GM21723 (cell line): ENCODE results near the gene TTC4.

Experiments used
- ATAC-seq: cut with Tn5 transposase; IDR thresholded peaks from one replicate; pipeline ENCODE4 v1.9.1; 2021; ENCODE audit warnings: mild to moderate bottlenecking, moderate library complexity; ENCODE audit not compliant: unreplicated experiment

Gene TTC4

GRCh38 chr1:54701996-54702395 lies 13.7 kb upstream of the TTC4 start:
- ATAC-seq: no peak

DNA sequence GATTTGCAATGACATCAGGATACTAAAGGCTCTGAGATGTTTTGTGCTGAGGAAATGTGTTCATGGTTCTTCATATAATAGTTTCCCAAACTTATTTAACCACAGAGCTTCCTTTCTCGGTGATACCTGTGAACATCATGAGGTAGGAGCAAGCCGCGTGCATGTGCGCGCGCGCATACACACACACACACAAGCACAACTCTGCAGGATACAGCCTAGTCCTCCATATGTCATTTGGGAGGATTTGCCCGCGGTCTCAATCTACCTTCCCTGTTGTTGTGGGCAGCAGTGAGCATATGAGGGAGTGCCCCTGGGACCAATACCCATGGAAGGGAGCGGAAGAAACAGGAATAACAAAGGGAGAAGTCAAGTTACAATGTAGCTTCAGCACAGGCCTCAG lies 12.2 kb upstream of the TTC4 start:
- no peak for ATAC-seq

- no peak for ATAC-seq
Measured at GRCh38 chr1:54705153-54705552, 10.5 kb upstream of the TTC4 start.

- no peak for ATAC-seq
Measured at GRCh38 chr1:54706419-54706818, 9.2 kb upstream of the TTC4 start.

DNA sequence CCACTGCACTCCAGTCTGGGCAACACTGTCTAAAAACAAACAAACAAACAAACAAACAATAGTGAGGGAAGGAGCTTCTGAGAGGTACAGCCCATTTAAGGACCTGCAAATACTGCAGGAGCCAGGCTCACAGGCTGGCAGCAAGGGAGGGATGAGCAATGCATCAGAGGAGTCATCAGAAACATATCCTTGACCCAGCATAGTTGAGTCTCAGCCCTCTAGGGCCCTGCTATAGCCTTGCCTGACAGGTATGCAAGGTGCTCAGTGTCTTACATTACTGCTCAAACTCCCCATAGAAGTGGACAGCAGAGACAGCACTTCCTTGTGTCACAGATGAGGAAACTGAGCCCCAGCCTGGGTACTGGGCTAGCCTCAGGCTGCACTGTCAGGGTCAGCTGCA lies 7.3 kb upstream of the TTC4 start:
- no peak for ATAC-seq

GRCh38 chr1:54709547-54710292 lies 5.9 kb upstream of the TTC4 start:
- no peak for ATAC-seq

DNA sequence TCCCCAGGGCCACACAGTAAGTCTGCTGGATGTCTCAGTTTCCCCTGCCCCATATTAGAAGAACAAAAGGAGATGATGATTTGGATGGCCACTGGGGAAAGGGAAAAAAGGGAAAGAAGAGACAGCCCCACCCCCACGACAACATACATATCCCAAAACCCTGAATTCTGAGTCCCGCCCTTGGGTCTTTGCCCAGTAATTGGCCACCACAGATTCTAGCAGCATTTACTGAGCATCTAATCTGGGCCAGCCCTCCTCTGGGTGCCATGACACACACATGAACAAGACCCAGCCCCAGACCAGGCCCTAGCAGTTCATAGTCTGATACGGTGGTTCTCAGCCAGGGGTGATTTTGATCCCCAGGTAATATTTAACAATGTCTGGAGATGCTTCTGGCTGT lies 5.2 kb upstream of the TTC4 start:
- no peak for ATAC-seq

GRCh38 chr1:54710841-54711240 lies 4.8 kb upstream of the TTC4 start:
- ATAC-seq: no peak

DNA sequence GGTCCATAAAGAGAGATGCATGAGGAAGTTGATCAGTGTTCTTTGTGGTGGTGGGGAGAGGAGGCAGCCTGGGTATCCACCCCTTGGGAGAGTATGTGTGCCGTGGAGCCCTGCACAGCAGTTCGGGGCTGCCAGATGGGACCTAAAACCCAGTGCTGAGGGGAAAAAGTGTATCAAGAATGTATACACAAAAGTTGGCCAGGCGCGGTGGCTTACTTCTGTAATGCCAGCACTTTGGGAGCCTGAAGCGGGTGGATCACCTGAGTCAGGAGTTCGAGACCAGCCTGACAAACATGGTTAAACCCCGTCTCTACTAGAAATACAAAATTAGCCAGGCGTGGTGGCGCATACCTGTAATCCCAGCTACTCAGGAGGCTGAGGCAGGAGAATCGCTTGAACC lies 4.1 kb upstream of the TTC4 start:
- no peak for ATAC-seq

GRCh38 chr1:54714881-54715492 lies 674 bp upstream of the TTC4 start:
- ATAC-seq: no peak

GRCh38 chr1:54716299-54717047 lies 812 bp downstream of the TTC4 start:
- no peak for ATAC-seq

DNA sequence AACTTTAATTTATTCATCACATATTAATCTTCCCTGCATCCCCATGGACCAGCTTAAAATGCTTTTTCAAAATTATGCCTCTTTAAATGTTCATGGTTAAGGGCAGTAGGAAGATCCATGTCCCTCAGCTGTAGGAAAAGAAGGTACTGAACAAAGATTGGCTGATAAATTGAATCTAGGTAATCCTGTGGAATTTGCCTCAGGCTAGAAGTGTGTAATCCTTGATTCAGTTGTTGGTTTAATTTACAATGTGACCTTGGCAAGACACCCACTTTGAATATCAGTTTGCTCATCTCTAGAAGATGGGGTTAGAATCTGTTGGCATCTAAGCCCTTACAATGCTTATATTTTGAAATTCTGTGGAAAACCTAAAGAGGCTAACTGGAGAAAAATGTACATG lies 6.1 kb downstream of the TTC4 start:
- no peak for ATAC-seq

DNA sequence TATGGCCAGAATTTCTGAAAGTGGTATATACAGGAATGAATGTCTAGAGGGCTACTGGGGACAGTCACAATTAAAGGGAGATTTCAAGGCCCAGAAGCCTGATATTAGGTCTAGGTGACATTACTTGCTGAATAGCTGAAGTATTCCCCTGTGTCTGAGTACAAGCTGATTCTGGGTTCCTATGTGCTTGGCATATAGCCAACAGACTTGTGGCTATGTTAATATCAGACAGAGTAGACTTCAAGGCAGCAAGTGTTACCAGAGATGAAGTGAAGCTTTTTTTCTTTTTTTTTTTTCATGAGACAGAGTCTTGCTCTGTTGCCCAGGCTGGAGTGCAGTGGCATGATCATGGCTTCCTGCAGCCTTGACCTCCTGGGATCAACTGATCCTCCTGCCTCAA lies 8.3 kb downstream of the TTC4 start:
- ATAC-seq: no peak

- ATAC-seq: no peak
Measured at GRCh38 chr1:54724771-54725170, 9.1 kb downstream of the TTC4 start.

DNA sequence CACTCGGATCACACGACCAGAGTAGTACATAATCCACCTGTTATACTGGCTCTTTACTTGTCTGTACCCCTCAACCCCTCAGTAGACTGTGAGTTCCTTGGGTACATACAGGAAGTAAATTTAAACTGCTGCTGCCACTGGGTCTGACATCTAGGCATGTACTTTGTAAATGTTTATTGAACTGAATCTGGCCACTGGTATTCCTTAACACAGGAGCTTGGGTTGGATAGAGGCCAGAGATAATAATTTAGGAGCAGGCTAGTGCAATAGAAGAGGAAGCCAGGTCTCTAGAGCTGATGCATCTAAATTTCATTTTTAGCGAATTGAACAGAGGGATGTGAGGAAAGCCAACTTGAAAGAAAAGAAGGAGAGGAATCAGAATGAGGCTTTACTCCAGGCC lies 12.4 kb downstream of the TTC4 start:
- no peak for ATAC-seq

DNA sequence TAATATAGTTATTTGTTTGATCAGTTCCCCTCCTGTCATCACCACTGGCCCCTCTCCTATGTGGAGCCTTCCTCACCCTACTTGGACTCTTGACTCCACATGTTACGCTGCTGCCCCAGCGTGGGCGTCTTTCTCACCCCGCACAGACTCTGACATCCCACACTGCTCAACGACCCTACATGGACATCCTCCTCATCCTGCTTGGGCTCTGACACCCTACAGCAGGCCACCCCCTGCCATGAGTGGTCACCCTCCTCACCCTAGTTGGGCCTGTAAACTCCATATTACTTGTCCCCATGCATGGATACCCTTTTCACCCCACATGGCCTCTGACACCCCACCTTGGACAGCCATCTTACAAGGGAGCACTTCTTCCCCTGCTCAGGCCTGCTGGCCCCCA lies 21.0 kb downstream of the TTC4 start:
- no peak for ATAC-seq

DNA sequence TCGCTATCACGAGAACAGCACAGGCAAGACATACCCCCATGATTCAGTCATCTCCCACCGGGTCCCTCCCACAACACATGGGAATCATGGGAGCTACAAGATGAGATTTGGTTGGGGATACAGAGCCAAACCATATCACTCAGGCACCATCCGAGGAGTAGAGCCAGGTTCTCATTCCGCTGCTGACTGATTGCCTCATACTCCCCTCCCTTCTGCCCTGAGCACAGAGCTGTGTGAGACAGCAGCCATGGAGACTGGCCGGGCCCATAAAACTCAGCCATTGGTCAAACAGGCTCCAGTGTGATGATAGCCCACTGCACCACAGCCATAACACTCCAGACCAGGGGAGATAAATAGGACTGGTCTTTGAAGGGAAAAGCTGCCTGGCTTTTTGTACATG lies 22.6 kb downstream of the TTC4 start:
- ATAC-seq: no peak

DNA sequence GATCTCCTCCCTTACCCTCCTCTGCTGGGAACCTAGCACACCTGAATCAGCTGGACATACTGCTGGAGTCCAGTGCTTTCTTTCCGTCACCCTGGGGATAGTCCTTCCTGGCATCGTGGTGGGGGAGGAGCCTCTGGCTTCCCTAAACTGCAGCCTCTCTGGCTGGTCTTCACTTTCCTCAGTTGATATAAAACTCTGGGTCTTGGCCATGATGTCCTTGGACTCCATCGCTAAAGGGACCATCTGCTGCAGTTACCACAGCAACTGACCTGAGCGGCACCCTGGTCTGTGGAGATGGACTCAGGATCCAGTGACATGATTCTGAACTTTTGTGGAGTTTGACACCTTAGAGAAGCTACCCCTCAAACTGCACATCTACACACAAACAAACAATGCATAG lies 25.9 kb downstream of the TTC4 start:
- no peak for ATAC-seq

- ATAC-seq: no peak
Measured at GRCh38 chr1:54742282-54742681, 26.6 kb downstream of the TTC4 start.

DNA sequence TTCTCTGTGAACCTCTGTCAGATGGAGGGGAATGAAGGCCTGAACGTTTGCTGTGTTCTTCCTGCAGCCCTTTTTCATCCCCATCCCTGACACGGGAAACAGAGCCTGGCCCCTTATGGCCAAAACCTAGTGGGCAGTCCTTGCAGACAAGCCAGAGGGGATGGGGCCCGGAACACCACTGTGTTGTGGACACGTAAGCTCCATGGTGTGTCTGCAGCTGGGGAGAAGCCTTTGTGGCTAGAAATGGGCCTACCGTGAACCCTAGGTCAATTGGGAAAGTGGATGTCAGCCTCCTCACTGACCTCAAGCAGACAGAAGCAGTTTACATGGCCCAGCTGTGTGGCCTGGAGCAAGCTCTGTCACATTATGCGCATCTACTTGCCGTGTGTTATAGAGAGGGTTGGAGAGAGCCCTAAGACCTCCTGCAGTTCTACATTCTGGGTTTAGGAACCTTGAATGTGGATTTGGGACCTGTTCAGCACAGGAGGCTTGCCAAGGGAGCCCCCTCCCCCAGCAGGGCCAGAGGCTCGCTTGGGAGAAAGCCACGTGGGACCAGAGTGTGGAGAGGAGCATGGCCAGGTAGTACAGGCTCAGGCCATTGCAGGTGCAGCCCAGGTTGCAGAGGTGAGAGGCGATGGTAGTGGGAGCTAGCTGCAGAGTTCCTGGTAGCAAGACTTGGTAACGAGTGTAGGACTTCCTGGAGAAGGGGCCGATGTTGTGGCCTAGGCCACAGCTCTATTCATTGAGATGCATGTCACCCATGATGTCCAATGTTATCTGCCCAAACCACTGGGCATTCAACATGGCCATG lies 28.0 kb downstream of the TTC4 start:
- ATAC-seq: no peak

- ATAC-seq: no peak
Measured at GRCh38 chr1:54744696-54745095, 29.0 kb downstream of the TTC4 start.
